GM06990 (cell line): ENCODE data around the gene KIF25.
"Not testable (repeated sequence)": the region's sequence is repeated elsewhere in the genome, so short reads cannot be mapped to it uniquely, and the experiment has no call there.

Experiments used
- DNase-seq: peaks from one replicate; pipeline ENCODE4 v3.0.0-alpha.2; 2011; ENCODE audit not compliant: insufficient read length; ENCODE audit errors: extremely low read depth
- H3K27me3 ChIP-seq: replicated peaks from 2 replicates; pipeline ENCODE4 v1.6.0; 2011; ENCODE audit warnings: low read length; ENCODE audit not compliant: control insufficient read depth, insufficient read depth
- H3K36me3 ChIP-seq: 2 replicates; pipeline ENCODE4 v1.5.1; 2011; ENCODE audit warnings: low read length; ENCODE audit not compliant: control insufficient read depth, insufficient read depth
- H3K4me3 ChIP-seq: replicated peaks from 2 replicates; pipeline ENCODE4 v1.5.1; 2011; ENCODE audit warnings: low read depth, mild to moderate bottlenecking, control low read depth, low read length
- TF ChIP-seq, protein P1 (sequence below): IDR thresholded peaks from 2 replicates; pipeline ENCODE4 v1.5.1; 2011; ENCODE audit warnings: low read length, control low read depth, mild to moderate bottlenecking, inconsistent platforms; ENCODE audit not compliant: insufficient read depth, poor library complexity, severe bottlenecking

The KIF25 gene

DNA sequence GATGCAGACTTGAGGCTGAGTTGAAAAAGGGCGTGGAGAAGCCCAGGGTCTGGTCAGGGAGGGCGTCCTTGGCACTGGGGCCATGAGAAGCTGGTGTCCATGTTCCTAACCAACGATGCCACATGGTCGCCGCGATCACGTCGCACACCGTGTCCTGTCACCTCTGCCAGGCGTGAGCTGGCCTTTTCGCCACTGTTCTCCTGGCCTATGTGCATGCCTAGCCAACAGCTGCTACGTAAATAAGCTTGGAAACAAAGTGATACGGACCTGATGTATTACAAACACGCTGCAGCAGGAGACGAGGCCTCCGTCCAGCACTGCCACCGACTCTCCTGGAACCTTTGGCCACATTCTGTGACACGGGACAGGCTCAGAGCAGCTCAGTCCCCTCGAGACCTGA, 22.0 kb upstream of the KIF25 start:
- H3K4me3 ChIP-seq: no peak overlapping the region
- H3K36me3 ChIP-seq: no peaks in the 10 kb centered on the region
- no peak for DNase-seq
- no peaks in the 10 kb centered on the region for H3K27me3 ChIP-seq
- TF ChIP-seq, protein P1, sequence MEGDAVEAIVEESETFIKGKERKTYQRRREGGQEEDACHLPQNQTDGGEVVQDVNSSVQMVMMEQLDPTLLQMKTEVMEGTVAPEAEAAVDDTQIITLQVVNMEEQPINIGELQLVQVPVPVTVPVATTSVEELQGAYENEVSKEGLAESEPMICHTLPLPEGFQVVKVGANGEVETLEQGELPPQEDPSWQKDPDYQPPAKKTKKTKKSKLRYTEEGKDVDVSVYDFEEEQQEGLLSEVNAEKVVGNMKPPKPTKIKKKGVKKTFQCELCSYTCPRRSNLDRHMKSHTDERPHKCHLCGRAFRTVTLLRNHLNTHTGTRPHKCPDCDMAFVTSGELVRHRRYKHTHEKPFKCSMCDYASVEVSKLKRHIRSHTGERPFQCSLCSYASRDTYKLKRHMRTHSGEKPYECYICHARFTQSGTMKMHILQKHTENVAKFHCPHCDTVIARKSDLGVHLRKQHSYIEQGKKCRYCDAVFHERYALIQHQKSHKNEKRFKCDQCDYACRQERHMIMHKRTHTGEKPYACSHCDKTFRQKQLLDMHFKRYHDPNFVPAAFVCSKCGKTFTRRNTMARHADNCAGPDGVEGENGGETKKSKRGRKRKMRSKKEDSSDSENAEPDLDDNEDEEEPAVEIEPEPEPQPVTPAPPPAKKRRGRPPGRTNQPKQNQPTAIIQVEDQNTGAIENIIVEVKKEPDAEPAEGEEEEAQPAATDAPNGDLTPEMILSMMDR: no peak

DNA sequence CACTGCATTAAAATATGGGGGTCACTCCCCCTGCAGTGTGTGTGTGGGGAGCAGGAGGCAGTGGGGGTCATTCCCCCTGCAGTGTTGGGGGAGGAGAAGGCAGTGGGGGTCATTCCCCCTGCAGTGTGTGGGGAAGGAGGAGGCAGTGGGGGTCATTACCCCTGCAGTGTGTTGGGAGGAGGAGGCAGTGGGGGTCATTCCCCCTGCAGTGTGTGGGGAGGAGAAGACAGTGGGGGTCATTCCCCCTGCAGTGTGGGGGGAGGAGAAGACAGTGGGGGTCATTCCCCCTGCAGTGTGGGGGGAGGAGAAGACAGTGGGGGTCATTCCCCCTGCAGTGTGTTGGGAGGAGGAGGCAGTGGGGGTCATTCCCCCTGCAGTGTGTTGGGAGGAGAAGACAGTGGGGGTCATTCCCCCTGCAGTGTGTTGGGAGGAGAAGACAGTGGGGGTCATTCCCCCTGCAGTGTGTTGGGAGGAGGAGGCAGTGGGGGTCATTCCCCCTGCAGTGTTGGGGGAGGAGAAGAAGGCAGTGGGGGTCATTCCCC, 21.3 kb upstream of the KIF25 start:
- not testable (repeated sequence) for H3K36me3 ChIP-seq, DNase-seq, H3K27me3 ChIP-seq, H3K4me3 ChIP-seq

DNA sequence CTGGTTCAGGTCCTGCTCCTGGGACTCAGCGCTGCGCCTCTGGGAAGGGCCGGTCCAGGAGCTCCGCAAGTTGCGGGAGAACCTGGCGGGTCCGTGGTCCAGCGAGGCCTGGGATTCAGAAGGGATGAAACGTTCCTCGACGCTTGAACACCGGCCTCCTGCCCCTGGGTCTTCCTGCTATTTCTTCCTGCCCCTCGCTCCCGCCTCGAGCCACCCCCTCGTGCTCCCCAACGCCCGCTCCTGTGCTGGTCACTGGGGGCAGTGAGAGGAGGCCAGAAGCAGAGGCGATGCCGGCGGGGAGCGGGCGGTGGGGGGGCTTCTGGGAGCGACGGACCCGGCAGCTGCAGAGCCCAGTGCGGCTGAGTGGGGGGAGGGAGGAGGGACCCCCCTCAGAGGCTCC, 20.8 kb upstream of the KIF25 start:
- no peak for DNase-seq
- Histone ChIP-seq H3K36me3 (no peaks in the 10 kb centered on the region), H3K4me3 (no peak overlapping the region), H3K27me3 (no peaks in the 10 kb centered on the region)
- TF ChIP-seq, protein P1: no peak

DNA sequence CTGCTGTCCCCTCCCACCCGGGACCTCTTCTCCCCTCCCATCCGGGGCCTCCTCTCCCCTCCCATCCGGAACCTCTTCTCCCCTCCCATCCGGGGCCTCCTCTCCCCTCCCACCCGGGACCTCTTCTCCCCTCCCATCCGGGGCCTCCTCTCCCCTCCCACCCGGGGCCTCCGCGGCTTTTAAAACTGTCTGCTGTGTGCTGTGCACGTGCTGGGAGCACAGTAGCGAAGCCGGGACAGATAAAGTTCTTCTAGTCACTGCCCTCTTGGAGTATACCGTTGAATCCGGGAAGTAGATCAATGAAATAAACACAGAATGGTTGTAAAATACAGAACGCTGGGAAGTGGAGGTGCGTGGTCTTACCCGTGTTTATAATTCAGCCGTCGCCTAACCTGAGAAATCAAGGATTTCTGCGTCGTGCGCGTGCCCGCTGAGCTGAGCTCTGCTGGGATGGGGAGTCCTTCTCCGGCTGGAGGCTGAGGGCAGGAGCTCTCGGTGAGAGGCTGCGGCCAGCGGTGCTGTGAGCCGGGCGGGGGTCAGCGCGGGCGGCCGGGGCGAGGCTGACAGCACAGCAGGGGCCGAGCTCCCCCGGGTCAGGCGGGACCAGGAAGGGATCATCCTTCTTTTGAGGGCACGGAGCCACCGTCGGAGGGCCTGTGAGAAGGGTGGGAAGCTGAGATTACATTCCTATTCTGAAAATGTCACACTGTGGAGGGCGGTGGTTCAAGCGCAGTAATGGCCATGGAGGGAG, 19.6 kb upstream of the KIF25 start:
- no peak for DNase-seq
- Histone ChIP-seq H3K36me3 (no peaks in the 10 kb centered on the region), H3K27me3 (no peaks in the 10 kb centered on the region), H3K4me3 (no peak overlapping the region)
- TF ChIP-seq, protein P1: no peak

DNA sequence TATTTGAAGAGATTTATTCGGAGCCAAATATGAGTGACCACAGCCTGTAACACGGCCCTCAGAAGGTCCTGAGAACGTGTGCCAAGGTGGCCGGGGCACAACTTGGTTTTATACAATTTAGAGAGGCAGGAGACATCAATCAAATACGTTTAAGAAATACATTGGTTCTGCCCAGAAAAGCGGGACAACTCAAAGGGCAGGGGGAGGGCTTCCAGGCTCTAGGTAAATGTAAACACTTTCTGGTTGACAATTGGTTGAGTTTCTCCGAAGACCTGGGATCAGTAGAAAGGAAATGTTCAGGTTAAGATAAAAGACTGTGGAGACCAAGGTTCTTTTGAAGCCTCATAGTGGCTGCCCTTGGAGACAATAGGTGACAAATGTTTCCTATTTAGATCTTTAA, 18.9 kb upstream of the KIF25 start:
- H3K4me3 ChIP-seq: no peak overlapping the region
- DNase-seq: no peak
- no peaks in the 10 kb centered on the region for H3K27me3 ChIP-seq
- TF ChIP-seq, protein P1: no peak
- no peaks in the 10 kb centered on the region for H3K36me3 ChIP-seq

DNA sequence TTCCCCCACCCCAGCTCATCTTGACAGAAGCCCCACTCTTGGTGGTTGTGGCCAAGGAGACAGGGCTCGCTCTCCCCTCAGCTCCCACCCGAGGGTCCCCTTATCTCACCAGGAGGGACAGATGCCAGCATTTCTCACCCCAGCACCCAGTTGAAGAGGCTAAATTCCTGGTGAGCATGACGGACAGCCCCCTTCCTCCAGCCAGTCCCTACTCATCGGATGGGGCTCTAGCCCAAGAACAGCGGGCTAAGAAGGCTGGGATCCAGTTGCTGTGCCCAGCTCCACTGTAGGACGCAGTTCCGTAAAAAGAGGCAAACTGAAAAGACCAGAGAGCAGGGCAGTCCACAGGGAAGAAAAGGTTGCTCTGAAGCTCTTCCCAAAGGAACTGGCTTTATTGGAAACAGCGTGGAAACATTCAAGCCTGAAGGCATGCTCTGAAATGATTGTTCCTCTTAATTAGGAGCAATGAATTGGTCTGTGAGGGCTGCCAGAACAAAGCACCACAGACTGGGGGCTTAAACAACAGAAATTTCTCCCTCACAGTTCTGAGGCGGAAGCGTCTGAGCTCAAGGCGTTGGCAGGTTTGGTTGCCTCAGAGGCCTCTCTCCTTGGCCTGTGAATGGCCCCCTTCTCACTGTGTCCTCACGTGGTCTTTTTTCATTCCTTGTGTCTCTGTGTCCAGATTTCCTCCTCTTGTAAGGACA, 17.9 kb upstream of the KIF25 start:
- no peak for DNase-seq
- TF ChIP-seq, protein P1: no peak
- Histone ChIP-seq H3K4me3 (no peak overlapping the region), H3K27me3 (no peaks in the 10 kb centered on the region), H3K36me3 (no peaks in the 10 kb centered on the region)
